ENCODE data around the gene KCNJ15. TPM values are rescaled to one million over a fixed set of nuclear protein-coding genes. Genes with fewer than 3 reads are reported as not detected.

Gene KCNJ15
- total and polyA plus RNA-seq, 2 experiments from 2014 or later, result not detected

GRCh38 chr21:38299671-38300070, 42.9 kb downstream of the KCNJ15 start (continued):
- TF ChIP-seq POLR2AphosphoS5 (IDR thresholded peaks at IDR 0.05; ENCODE audit: low read depth), result no peak
- no peak for TF ChIP-seq ZNF331 (CRISPR knock-in tag; IDR thresholded peaks at IDR 0.05; ENCODE audit: low read depth)
- TF ChIP-seq STAT1 (IDR thresholded peaks at IDR 0.05; ENCODE audit: unreplicated experiment), result no peak
- no peak for TF ChIP-seq EZH2 (IDR thresholded peaks at IDR 0.05; ENCODE audit: low read depth, unreplicated experiment)
- TF ChIP-seq JUNB (IDR thresholded peaks at IDR 0.05; ENCODE audit: unreplicated experiment), result no peak

- Mint-ChIP-seq H3K4me3 (no peak overlapping the region), H3K27ac (no peak overlapping the region), H3K4me1 (peaks cover 21% of the 10 kb centered on the region; the same call in 2 of the 3 replicates), H3K27me3 (ENCODE audit: insufficient read depth, low read depth, poor library complexity) (no peaks in the 10 kb centered on the region), H3K36me3 (ENCODE audit: low read depth) (no peaks in the 10 kb centered on the region), H3K9me3 (no peaks in the 10 kb centered on the region)
- no peaks in the 10 kb centered on the region for H3F3A ChIP-seq (replicated peaks; ENCODE audit: low read depth)
- H3K4me1 ChIP-seq (ENCODE audit: insufficient read depth), result peaks cover 14% of the 10 kb centered on the region
- no peak overlapping the region for H3K4me3 ChIP-seq
- no peaks in the 10 kb centered on the region for H3K9me2 ChIP-seq (ENCODE audit: insufficient read depth)
- no peaks in the 10 kb centered on the region for H3K27me3 ChIP-seq (ENCODE audit: insufficient read depth)
- H4K20me1 ChIP-seq (replicated peaks; ENCODE audit: insufficient read depth), result no peaks in the 10 kb centered on the region
- H3K27ac ChIP-seq (ENCODE audit: low read depth), result no peak overlapping the region
- TF ChIP-seq EZH2phosphoT487 (IDR thresholded peaks at IDR 0.05; ENCODE audit: unreplicated experiment), result no peak
- TF ChIP-seq ZNF462 (CRISPR knock-in tag; IDR thresholded peaks at IDR 0.05), result no peak
- TF ChIP-seq POLR2AphosphoS5 (IDR thresholded peaks at IDR 0.05; ENCODE audit: low read depth), result no peak
- TF ChIP-seq EZH2 (IDR thresholded peaks at IDR 0.05; ENCODE audit: low read depth, unreplicated experiment), result no peak
- no peak for TF ChIP-seq ZNF331 (CRISPR knock-in tag; IDR thresholded peaks at IDR 0.05; ENCODE audit: low read depth)
- no peak for TF ChIP-seq JUNB (IDR thresholded peaks at IDR 0.05; ENCODE audit: unreplicated experiment)
- TF ChIP-seq ZNF114 (CRISPR knock-in tag; IDR thresholded peaks at IDR 0.05), result no peak
- no peak for TF ChIP-seq ETS1 (IDR thresholded peaks at IDR 0.05)
- no peak for TF ChIP-seq NANOG (IDR thresholded peaks at IDR 0.05; ENCODE audit: borderline replicate concordance)
- no peak for TF ChIP-seq CTCF (conservative IDR thresholded peaks at IDR 0.05; ENCODE audit: low read depth in 2 of 2)
- no peak for TF ChIP-seq STAT1 (IDR thresholded peaks at IDR 0.05; ENCODE audit: unreplicated experiment)
- no peak for TF ChIP-seq CREB1 (CRISPR knock-in tag; IDR thresholded peaks at IDR 0.05; ENCODE audit: low read depth)
- H3K79me2 ChIP-seq (replicated peaks; ENCODE audit: insufficient read depth), result no peaks in the 10 kb centered on the region
- no peak overlapping the region for H2AFZ ChIP-seq
- no peak overlapping the region for H3K4me2 ChIP-seq
- no peaks in the 10 kb centered on the region for H3K36me3 ChIP-seq (ENCODE audit: insufficient read depth)
- ATAC-seq (no peak), DNase-seq (ENCODE audit: low spot score) (no peak)
Measured at GRCh38 chr21:38300141-38300578, 43.4 kb downstream of the KCNJ15 start.

All from GM23338 (cell line).